22Rv1 (cell line): ENCODE data around the gene ACSF2.

Experiments used
- ZFX ChIP-seq: fragments of 450-650 bp; IDR thresholded peaks from 2 replicates; pipeline ENCODE4 v1.6.1; 2017; ENCODE audit warnings: antibody characterized with exemption, borderline replicate concordance
- TF ChIP-seq, protein P1 (sequence below): fragments of 450-650 bp; IDR thresholded peaks from 2 replicates; pipeline ENCODE4 v1.5.1; 2017; ENCODE audit warnings: mild to moderate bottlenecking

DNA sequence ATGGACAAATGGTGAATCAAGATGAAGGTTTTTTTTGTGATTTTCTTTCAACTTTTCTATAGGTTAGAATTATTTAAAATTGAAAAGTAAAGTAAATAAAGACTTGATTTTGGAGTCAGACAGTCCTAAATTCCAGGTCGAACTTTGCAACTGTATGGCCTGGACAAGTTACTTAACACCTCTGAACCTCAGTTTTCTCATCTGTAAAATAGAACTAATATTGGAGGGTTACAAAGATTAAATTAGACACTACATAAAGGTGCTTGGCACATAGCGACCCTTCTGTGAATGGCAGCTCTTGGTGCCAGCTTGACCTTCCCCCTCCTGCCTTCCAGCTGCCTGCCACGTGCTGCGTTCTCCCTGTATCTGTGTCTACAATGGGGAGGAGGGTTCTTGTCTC is 55.6 kb downstream of the ACSF2 start:
- TF ChIP-seq ZFX = no peak
- TF ChIP-seq, protein P1, sequence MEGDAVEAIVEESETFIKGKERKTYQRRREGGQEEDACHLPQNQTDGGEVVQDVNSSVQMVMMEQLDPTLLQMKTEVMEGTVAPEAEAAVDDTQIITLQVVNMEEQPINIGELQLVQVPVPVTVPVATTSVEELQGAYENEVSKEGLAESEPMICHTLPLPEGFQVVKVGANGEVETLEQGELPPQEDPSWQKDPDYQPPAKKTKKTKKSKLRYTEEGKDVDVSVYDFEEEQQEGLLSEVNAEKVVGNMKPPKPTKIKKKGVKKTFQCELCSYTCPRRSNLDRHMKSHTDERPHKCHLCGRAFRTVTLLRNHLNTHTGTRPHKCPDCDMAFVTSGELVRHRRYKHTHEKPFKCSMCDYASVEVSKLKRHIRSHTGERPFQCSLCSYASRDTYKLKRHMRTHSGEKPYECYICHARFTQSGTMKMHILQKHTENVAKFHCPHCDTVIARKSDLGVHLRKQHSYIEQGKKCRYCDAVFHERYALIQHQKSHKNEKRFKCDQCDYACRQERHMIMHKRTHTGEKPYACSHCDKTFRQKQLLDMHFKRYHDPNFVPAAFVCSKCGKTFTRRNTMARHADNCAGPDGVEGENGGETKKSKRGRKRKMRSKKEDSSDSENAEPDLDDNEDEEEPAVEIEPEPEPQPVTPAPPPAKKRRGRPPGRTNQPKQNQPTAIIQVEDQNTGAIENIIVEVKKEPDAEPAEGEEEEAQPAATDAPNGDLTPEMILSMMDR = no peak
